ENCODE data around the gene ME3. TPM values are rescaled to one million over a fixed set of nuclear protein-coding genes. Genes with fewer than 3 reads are reported as not detected.

ME3 gene
- total RNA-seq, 1 experiment from 2014 or later = 1.8 TPM

GRCh38 chr11:86559311-86559945, 113.0 kb downstream of the ME3 start:
- ChIA-PET POLR2A (no interaction called here), CTCF (interaction anchor here (1.3 kb wide), 1 partner anchor 12 kb away, joined by 3 read pairs; no protein-coding TSS in a partner anchor)
- DNase-seq (ENCODE audit: low spot score) = no peak
- ATAC-seq = no peak; the same call in 1 of the 2 replicates
- H3K4me1 Mint-ChIP-seq = peaks cover 6% of the 10 kb centered on the region; the same call in 1 of the 2 replicates
- H3K36me3 Mint-ChIP-seq = no peaks in the 10 kb centered on the region
- no peak overlapping the region for H3K27ac Mint-ChIP-seq
- no peak for TF ChIP-seq SMAD3 (CRISPR knock-in tag; IDR thresholded peaks at IDR 0.05; ENCODE audit: borderline replicate concordance)
- TF ChIP-seq SOX15 (CRISPR knock-in tag; IDR thresholded peaks at IDR 0.05) = 0 out of 2 replicates have a peak, but pooled peaks have one; percentile 9
- H3K9me3 Mint-ChIP-seq = peaks cover 10% of the 10 kb centered on the region
- no peaks in the 10 kb centered on the region for H3K27me3 Mint-ChIP-seq (ENCODE audit: low read depth)
- H3K4me3 Mint-ChIP-seq = no peak overlapping the region

GRCh38 chr11:86558841-86559240, 113.6 kb downstream of the ME3 start:
- CTCF ChIA-PET = no interaction called here
- no peak for TF ChIP-seq TP53 (CRISPR knock-in tag; IDR thresholded peaks at IDR 0.05)
- no peak for DNase-seq (ENCODE audit: low spot score)
- Mint-ChIP-seq H3K4me1 (peaks cover 6% of the 10 kb centered on the region; the same call in 1 of the 2 replicates), H3K27me3 (ENCODE audit: low read depth) (no peaks in the 10 kb centered on the region), H3K27ac (no peak overlapping the region), H3K9me3 (peaks cover 10% of the 10 kb centered on the region), H3K4me3 (no peak overlapping the region), H3K36me3 (no peaks in the 10 kb centered on the region)
- POLR2A ChIA-PET = no interaction called here
- no peak for ATAC-seq

GRCh38 chr11:86558207-86558606, 114.2 kb downstream of the ME3 start:
- Mint-ChIP-seq H3K9me3 (peaks cover 7% of the 10 kb centered on the region), H3K4me3 (no peak overlapping the region), H3K27ac (no peak overlapping the region), H3K4me1 (peaks cover 6% of the 10 kb centered on the region; the same call in 1 of the 2 replicates), H3K27me3 (ENCODE audit: low read depth) (no peaks in the 10 kb centered on the region), H3K36me3 (no peaks in the 10 kb centered on the region)
- no peak for ATAC-seq
- ChIA-PET POLR2A (no interaction called here), CTCF (no interaction called here)
- DNase-seq (ENCODE audit: low spot score) = no peak
- TF ChIP-seq TP53 (CRISPR knock-in tag; IDR thresholded peaks at IDR 0.05) (no peak), E2F1 (CRISPR knock-in tag; IDR thresholded peaks at IDR 0.05) (no peak), ZNF671 (CRISPR knock-in tag; IDR thresholded peaks at IDR 0.05) (no peak), ZNF219 (CRISPR knock-in tag; IDR thresholded peaks at IDR 0.05; ENCODE audit: borderline replicate concordance) (no peak), JUN (CRISPR knock-in tag; IDR thresholded peaks at IDR 0.05) (no peak)

- CTCF ChIA-PET = interaction anchor here (1.5 to 2.3 kb wide), 2 partner anchors 16 to 53 kb away, joined by 7 to 9 read pairs; no protein-coding TSS in a partner anchor
- DNase-seq (ENCODE audit: low spot score) = no peak
Measured at GRCh38 chr11:86555866-86556265, 116.5 kb downstream of the ME3 start.

GRCh38 chr11:86555401-86555800, 117.0 kb downstream of the ME3 start:
- no peak overlapping the region for H3K27ac Mint-ChIP-seq
- H3K36me3 Mint-ChIP-seq = no peaks in the 10 kb centered on the region
- ATAC-seq (no peak), DNase-seq (ENCODE audit: low spot score) (no peak)
- peaks cover 6% of the 10 kb centered on the region; the same call in 1 of the 2 replicates for H3K4me1 Mint-ChIP-seq
- no peak overlapping the region for H3K4me3 Mint-ChIP-seq
- CTCF ChIA-PET = interaction anchor here (1.5 to 2.3 kb wide), 2 partner anchors 16 to 53 kb away, joined by 7 to 9 read pairs; no protein-coding TSS in a partner anchor
- H3K27me3 Mint-ChIP-seq (ENCODE audit: low read depth) = no peaks in the 10 kb centered on the region; the same call in 1 of the 2 replicates
- POLR2A ChIA-PET = no interaction called here
- no peaks in the 10 kb centered on the region; the same call in none of the 2 replicates for H3K9me3 Mint-ChIP-seq
- TF ChIP-seq NFE2L1 (CRISPR knock-in tag; IDR thresholded peaks at IDR 0.05) (no peak), GABPB1 (CRISPR knock-in tag; IDR thresholded peaks at IDR 0.05) (no peak), SMAD3 (CRISPR knock-in tag; IDR thresholded peaks at IDR 0.05; ENCODE audit: borderline replicate concordance) (no peak), ZNF281 (CRISPR knock-in tag; IDR thresholded peaks at IDR 0.05) (no peak), NR2C2 (CRISPR knock-in tag; IDR thresholded peaks at IDR 0.05) (no peak), NR3C1 (CRISPR knock-in tag; conservative IDR thresholded peaks at IDR 0.05; ENCODE audit: low read depth) (no peak), OVOL2 (CRISPR knock-in tag; IDR thresholded peaks at IDR 0.05; ENCODE audit: borderline replicate concordance) (no peak), ZNF317 (CRISPR knock-in tag; IDR thresholded peaks at IDR 0.05; ENCODE audit: borderline replicate concordance, low read depth) (no peak)

More at GRCh38 chr11:86555866-86556265, 116.5 kb downstream of the ME3 start:
- POLR2A ChIA-PET = no interaction called here
- Mint-ChIP-seq H3K4me3 (no peak overlapping the region), H3K9me3 (no peaks in the 10 kb centered on the region; the same call in none of the 2 replicates), H3K36me3 (no peaks in the 10 kb centered on the region), H3K27ac (no peak overlapping the region), H3K27me3 (ENCODE audit: low read depth) (no peaks in the 10 kb centered on the region; the same call in 1 of the 2 replicates), H3K4me1 (peaks cover 6% of the 10 kb centered on the region; the same call in 1 of the 2 replicates)
- TF ChIP-seq ERG (CRISPR knock-in tag; IDR thresholded peaks at IDR 0.05) = no peak
- TF ChIP-seq CBFB (CRISPR knock-in tag; IDR thresholded peaks at IDR 0.05; ENCODE audit: low read depth) = no peak
- TF ChIP-seq RORB (CRISPR knock-in tag; IDR thresholded peaks at IDR 0.05) = no peak
- no peak for TF ChIP-seq MAX (CRISPR knock-in tag; IDR thresholded peaks at IDR 0.05)
- no peak for TF ChIP-seq GRHL2 (CRISPR knock-in tag; IDR thresholded peaks at IDR 0.05; ENCODE audit: insufficient replicate concordance, severe bottlenecking)
- TF ChIP-seq GABPB1 (CRISPR knock-in tag; IDR thresholded peaks at IDR 0.05) = no peak
- no peak for TF ChIP-seq ZNF121 (CRISPR knock-in tag; IDR thresholded peaks at IDR 0.05)
- no peak for ATAC-seq
